Body of pancreas (tissue), 4 donors: Measurements from ENCODE around the gene ZNF592.

Source experiments
- CTCF ChIP-seq, 7 experiments: fragments of 450-650 bp in 4 of 7; fragments of 200-600 bp in 3 of 7; sonication (generic) in 3 of 7; IDR thresholded peaks; one replicate each; pipeline ENCODE4 v1.5.1; 2016 to 2019; ENCODE audit warnings: antibody characterized with exemption in 7 of 7
- POLR2A ChIP-seq, 3 donors: fragments of 450-650 bp; IDR thresholded peaks; one replicate each; pipeline ENCODE4 v1.6.1; 2016; ENCODE audit warnings: antibody characterized with exemption in 3 of 3, mild to moderate bottlenecking in 2 of 3

- TF ChIP-seq CTCF (IDR thresholded peaks at IDR 0.05) (no peak), POLR2A (IDR thresholded peaks at IDR 0.05) (no peak)
Measured at GRCh38 chr15:84797212-84797611, 48.8 kb downstream of the ZNF592 start.
